Left ventricle myocardium superior (tissue), 1 donor: ENCODE results near the gene SGCA. TPM values are rescaled to one million over a fixed set of nuclear protein-coding genes. Genes with fewer than 3 reads are reported as not detected.

Experiments used
- total RNA-seq: library from RNA; stranded (reverse); fragmentation: NEBNext Ultra II Directional; extraction: Animal tissue kit (Norgen Biotek cat#: 25700); gene quantifications from one replicate; pipeline ENCODE4 v1.2.1, GENCODE V29; 2021
- donor health status: DM: no; HTN: yes; CAD: no; lungs with severe emphysema.

SGCA gene
- total RNA-seq, 1 donor from 2014 or later = 155 TPM

Other genes with a start within 250 kb of the SGCA start
- not detected for gene DLX4, start 196.8 kb upstream of the SGCA start, total RNA-seq
- not detected for gene DLX3, start 170.8 kb upstream of the SGCA start, total RNA-seq
- 16.5 TPM for gene ITGA3, start 109.9 kb upstream of the SGCA start, total RNA-seq
- gene PDK2, start 70.7 kb upstream of the SGCA start, total RNA-seq = 277 TPM
- 1.2 TPM for gene SAMD14, start 35.8 kb upstream of the SGCA start, total RNA-seq
- gene PPP1R9B, start 15.3 kb upstream of the SGCA start, total RNA-seq = 37.6 TPM
- gene COL1A1, start 35.6 kb downstream of the SGCA start, total RNA-seq = 26.8 TPM
- not detected for gene TMEM92, start 108.5 kb downstream of the SGCA start, total RNA-seq
- 18.0 TPM for gene XYLT2, start 180.1 kb downstream of the SGCA start, total RNA-seq
- gene MRPL27, start 207.2 kb downstream of the SGCA start, total RNA-seq = 79.3 TPM
- gene EME1, start 207.2 kb downstream of the SGCA start, total RNA-seq = 0.35 TPM
- 22.8 TPM for gene LRRC59, start 231.5 kb downstream of the SGCA start, total RNA-seq